T follicular helper cell (primary cell): Measurements from ENCODE around the gene CLEC18C.
"Not testable (repeated sequence)": the region's sequence is repeated elsewhere in the genome, so short reads cannot be mapped to it uniquely, and the experiment has no call there.

Source experiments
- DNase-seq: peaks from one replicate; pipeline ENCODE4 v3.0.0-alpha.2; 2020; ENCODE audit warnings: low read depth

Gene CLEC18C

DNA sequence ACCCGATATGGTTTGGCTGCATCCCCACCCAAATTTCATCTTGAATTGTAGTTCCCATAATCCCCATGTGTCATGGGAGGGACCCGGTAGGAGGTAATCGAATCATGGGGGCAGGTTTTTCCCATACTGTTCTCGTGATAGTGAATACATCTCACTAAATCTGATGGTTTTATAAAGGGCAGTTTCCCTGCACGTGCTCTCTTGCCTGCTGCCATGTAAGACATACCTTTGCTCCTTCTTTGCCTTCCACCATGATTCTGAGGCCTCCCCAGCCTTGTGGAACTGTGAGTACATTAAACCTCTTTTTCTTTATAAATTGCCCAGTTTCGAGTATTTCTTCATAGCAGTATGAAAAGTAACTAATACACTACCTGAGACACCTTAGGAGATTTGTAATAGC, 32.8 kb downstream of the CLEC18C start:
- not testable (repeated sequence) for DNase-seq

DNA sequence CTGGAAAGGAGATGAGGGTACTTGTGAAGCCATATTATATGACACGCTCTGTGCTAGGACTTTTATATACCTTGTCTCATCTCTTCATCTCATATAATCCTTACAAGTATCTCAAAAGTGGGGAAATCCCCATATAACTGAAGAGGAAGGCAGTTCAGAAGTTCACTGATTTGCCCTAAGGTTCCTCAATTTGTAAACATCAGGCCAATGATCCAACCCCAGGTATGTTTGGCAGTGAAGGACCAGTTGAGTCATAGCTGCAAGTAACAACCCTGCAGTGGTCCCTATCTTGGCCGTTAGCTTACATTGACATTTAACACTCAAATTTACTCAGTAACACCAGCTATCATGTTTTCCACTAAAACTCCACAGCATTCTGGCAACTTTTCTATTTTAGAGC, 45.0 kb downstream of the CLEC18C start:
- DNase-seq, result not testable (repeated sequence)

- DNase-seq, result not testable (repeated sequence)
These were observed 49.0 kb downstream of the CLEC18C start for GRCh38 chr16:70222574-70222973.

GRCh38 chr16:70223216-70223615, 49.6 kb downstream of the CLEC18C start:
- not testable (repeated sequence) for DNase-seq

DNA sequence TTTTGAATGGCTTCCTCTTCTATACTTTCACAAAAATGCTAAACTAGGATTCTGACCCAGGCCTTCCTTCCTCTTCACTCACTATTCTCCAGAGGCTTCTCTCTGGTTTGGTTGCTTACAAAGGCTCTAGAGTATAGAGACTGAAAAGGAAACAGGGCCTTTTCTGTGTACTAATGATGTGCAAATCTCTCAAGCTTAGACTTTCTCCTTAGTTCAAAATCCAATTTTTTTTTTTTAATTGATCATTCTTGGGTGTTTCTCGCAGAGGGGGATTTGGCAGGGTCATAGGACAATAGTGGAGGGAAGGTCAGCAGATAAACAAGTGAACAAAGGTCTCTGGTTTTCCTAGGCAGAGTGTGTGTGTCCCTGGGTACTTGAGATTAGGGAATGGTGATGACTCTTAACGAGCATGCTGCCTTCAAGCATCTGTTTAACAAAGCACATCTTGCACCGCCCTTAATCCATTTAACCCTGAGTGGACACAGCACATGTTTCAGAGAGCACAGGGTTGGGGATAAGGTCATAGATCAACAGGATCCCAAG, 50.5 kb downstream of the CLEC18C start:
- DNase-seq, result not testable (repeated sequence)

DNA sequence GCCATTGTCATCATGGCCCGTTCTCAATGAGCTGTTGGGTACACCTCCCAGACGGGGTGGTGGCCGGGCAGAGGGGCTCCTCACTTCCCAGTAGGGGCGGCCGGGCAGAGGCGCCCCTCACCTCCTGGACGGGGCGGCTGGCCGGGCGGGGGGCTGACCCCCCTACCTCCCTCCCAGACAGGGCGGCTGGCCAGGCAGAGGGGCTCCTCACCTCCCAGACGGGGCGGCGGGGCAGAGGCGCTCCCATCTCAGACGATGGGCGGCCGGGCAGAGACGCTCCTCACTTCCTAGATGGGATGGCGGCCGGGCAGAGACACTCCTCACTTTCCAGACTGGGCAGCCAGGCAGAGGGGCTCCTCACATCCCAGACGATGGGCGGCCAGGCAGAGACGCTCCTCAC, 51.1 kb downstream of the CLEC18C start:
- not testable (repeated sequence) for DNase-seq

DNA sequence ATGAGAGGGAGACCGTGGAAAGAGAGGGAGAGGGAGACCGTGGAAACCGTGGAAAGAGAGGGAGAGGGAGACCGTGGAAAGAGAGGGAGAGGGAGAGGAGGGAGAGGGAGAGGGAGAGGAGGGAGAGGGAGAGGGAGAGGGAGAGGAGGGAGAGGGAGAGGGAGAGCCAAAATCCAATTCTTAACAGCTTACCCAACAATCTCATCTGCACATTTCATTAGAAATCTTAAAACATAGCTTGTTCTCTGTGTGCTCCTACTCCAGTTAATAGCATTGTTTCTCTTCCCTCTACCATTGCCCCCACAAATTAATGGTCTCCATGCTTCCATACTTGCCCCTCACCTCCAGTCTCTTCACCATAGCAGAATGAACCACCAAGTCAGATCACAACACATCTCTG, 51.8 kb downstream of the CLEC18C start:
- not testable (repeated sequence) for DNase-seq

GRCh38 chr16:70226024-70226423, 52.4 kb downstream of the CLEC18C start:
- not testable (repeated sequence) for DNase-seq

GRCh38 chr16:70231831-70232230, 58.2 kb downstream of the CLEC18C start:
- DNase-seq, result not testable (repeated sequence)
